Medulla oblongata (tissue), 1 donor: Measurements from ENCODE around the gene CNIH1.

ENCODE experiments used
- DNase-seq: peaks from one replicate; pipeline ENCODE4 v3.0.0-alpha.2; 2015; ENCODE audit errors: extremely low spot score

CNIH1 gene

GRCh38 chr14:54440873-54441868, at the start of gene CNIH1:
TSS of gene CNIH1 (minus strand) at chr14:54441374. CDS start at chr14:54441327, 47 bp downstream.
- DNase-seq: peak; percentile 93

GRCh38 chr14:54490445-54491175, 49.4 kb upstream of the CNIH1 start:
- no peak for DNase-seq

- peak; percentile 5 for DNase-seq
Measured at GRCh38 chr14:54489731-54490444, 48.7 kb upstream of the CNIH1 start.

- DNase-seq: no peak
Measured at GRCh38 chr14:54489318-54489683, 48.1 kb upstream of the CNIH1 start.

- peak; percentile 89 for DNase-seq
Measured at GRCh38 chr14:54488646-54489317, 47.6 kb upstream of the CNIH1 start, which contains the start of gene GMFB. TSS of gene GMFB (minus strand) at chr14:54488980. CDS start at chr14:54488927, 53 bp downstream.

GRCh38 chr14:54488318-54488645, 47.1 kb upstream of the CNIH1 start:
- peak; percentile 21 for DNase-seq

GRCh38 chr14:54487771-54488170, 46.6 kb upstream of the CNIH1 start:
- DNase-seq: peak; percentile 35

GRCh38 chr14:54486685-54487084, 45.5 kb upstream of the CNIH1 start:
- DNase-seq: no peak

GRCh38 chr14:54483846-54484245, 42.7 kb upstream of the CNIH1 start:
- no peak for DNase-seq

- no peak for DNase-seq
Measured at GRCh38 chr14:54483073-54483745, 42.0 kb upstream of the CNIH1 start.

GRCh38 chr14:54481695-54482094, 40.5 kb upstream of the CNIH1 start:
- DNase-seq: no peak

- DNase-seq: no peak
Measured at GRCh38 chr14:54480830-54481562, 39.8 kb upstream of the CNIH1 start.

- no peak for DNase-seq
Measured at GRCh38 chr14:54478636-54479215, 37.6 kb upstream of the CNIH1 start.

GRCh38 chr14:54475911-54476310, 34.7 kb upstream of the CNIH1 start:
- DNase-seq: no peak

- no peak for DNase-seq
Measured at GRCh38 chr14:54475187-54475899, 34.2 kb upstream of the CNIH1 start.

- no peak for DNase-seq
Measured at GRCh38 chr14:54474232-54474793, 33.1 kb upstream of the CNIH1 start.

- DNase-seq: no peak
Measured at GRCh38 chr14:54472315-54472714, 31.1 kb upstream of the CNIH1 start.

GRCh38 chr14:54471641-54472040, 30.5 kb upstream of the CNIH1 start:
- no peak for DNase-seq

GRCh38 chr14:54470701-54471100, 29.5 kb upstream of the CNIH1 start:
- no peak for DNase-seq
